ENCODE measurements around the gene LAMC1. TPM values are rescaled to one million over a fixed set of nuclear protein-coding genes. Genes with fewer than 3 reads are reported as not detected.

Gene LAMC1
- total RNA-seq, 4 donors from 2014 or later: 130 to 315 (median 214) TPM

GRCh38 chr1:183164340-183164739 lies 141.1 kb downstream of the LAMC1 start:
- Histone ChIP-seq H3K4me3 (no peak overlapping the region), H3K4me1 (no peaks in the 10 kb centered on the region), H3K27me3 (no peaks in the 10 kb centered on the region), H3K36me3 (no peaks in the 10 kb centered on the region), H3K9me3 (no peaks in the 10 kb centered on the region), H3K27ac (peak overlapping the region in 1 of 2 donors; percentile 52)
- DNase-seq: no peak
- TF ChIP-seq, protein P1, sequence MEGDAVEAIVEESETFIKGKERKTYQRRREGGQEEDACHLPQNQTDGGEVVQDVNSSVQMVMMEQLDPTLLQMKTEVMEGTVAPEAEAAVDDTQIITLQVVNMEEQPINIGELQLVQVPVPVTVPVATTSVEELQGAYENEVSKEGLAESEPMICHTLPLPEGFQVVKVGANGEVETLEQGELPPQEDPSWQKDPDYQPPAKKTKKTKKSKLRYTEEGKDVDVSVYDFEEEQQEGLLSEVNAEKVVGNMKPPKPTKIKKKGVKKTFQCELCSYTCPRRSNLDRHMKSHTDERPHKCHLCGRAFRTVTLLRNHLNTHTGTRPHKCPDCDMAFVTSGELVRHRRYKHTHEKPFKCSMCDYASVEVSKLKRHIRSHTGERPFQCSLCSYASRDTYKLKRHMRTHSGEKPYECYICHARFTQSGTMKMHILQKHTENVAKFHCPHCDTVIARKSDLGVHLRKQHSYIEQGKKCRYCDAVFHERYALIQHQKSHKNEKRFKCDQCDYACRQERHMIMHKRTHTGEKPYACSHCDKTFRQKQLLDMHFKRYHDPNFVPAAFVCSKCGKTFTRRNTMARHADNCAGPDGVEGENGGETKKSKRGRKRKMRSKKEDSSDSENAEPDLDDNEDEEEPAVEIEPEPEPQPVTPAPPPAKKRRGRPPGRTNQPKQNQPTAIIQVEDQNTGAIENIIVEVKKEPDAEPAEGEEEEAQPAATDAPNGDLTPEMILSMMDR (IDR thresholded peaks at IDR 0.05): no peak
- no peak for TF ChIP-seq POLR2A (IDR thresholded peaks at IDR 0.05)
- intact Hi-C loops (cut with DNase I; ENCODE audit: low total_unique reads): no loop called here

- TF ChIP-seq, protein P1 (IDR thresholded peaks at IDR 0.05): no peak
- TF ChIP-seq POLR2A (IDR thresholded peaks at IDR 0.05): no peak
Observed at GRCh38 chr1:183164963-183165362, 141.7 kb downstream of the LAMC1 start.

DNA sequence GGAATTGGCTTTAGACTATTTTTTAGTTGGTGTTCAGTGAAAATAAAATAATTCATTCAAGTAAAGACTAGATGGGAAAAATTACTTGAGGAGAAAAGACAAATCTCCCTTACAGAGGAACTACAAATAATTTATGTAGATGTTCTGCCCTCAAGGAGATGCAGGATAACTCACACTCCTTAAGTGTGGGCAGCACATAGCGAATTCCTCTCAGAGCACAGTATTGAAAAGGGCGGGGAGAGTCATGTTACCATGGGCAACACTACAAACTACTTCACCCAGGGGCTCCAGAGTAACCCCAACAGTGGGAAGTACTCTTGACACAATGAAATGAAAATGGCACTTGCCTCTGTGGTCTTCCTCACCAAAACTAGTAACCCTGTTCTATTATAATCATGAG lies 142.2 kb downstream of the LAMC1 start:
- Histone ChIP-seq H3K9me3 (no peaks in the 10 kb centered on the region), H3K4me1 (no peaks in the 10 kb centered on the region), H3K4me3 (no peak overlapping the region), H3K27me3 (no peaks in the 10 kb centered on the region), H3K27ac (peak overlapping the region in 1 of 2 donors; percentile 52), H3K36me3 (no peaks in the 10 kb centered on the region)
- no peak for DNase-seq
- TF ChIP-seq, protein P1 (IDR thresholded peaks at IDR 0.05): no peak
- intact Hi-C loops (cut with DNase I; ENCODE audit: low total_unique reads): no loop called here

More at GRCh38 chr1:183164963-183165362, 141.7 kb downstream of the LAMC1 start:
- H3K9me3 ChIP-seq: no peaks in the 10 kb centered on the region
- no peak overlapping the region for H3K4me3 ChIP-seq
- H3K4me1 ChIP-seq: no peaks in the 10 kb centered on the region
- no peak for DNase-seq
- H3K27ac ChIP-seq: peak overlapping the region in 1 of 2 donors; percentile 52
- no peaks in the 10 kb centered on the region for H3K27me3 ChIP-seq
- H3K36me3 ChIP-seq: no peaks in the 10 kb centered on the region
- intact Hi-C loops (cut with DNase I; ENCODE audit: low total_unique reads): no loop called here

DNA sequence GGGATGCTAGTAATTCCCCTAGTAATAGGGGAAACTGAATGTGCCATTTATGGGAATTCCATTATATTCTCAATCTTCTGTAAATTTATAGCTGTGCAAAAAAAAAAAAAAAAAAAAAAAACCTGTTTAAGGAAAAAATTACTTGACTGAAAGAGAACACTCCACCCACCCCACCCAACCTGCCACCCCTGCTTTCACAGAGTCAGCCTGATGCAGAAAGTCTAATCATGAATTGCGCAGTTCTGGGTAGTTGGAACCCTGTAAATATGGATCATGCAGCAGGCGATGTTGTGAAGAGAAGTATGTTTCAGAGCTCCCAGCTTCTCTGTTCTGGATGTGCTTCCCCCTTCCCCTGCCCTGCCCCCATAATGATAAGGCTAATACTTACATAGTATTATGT lies 143.2 kb downstream of the LAMC1 start:
- Histone ChIP-seq H3K4me1 (no peaks in the 10 kb centered on the region), H3K4me3 (no peak overlapping the region), H3K27ac (no peak overlapping the region), H3K27me3 (no peaks in the 10 kb centered on the region), H3K36me3 (no peaks in the 10 kb centered on the region), H3K9me3 (no peaks in the 10 kb centered on the region)
- intact Hi-C loops (cut with DNase I; ENCODE audit: low total_unique reads): no loop called here
- no peak for TF ChIP-seq POLR2A (IDR thresholded peaks at IDR 0.05)
- TF ChIP-seq, protein P1 (IDR thresholded peaks at IDR 0.05): no peak
- DNase-seq: no peak

GRCh38 chr1:183167676-183168075 lies 144.5 kb downstream of the LAMC1 start:
- Histone ChIP-seq H3K4me3 (no peak overlapping the region), H3K27me3 (no peaks in the 10 kb centered on the region), H3K36me3 (no peaks in the 10 kb centered on the region), H3K27ac (peak overlapping the region in 1 of 2 donors; percentile 38), H3K4me1 (no peaks in the 10 kb centered on the region), H3K9me3 (no peaks in the 10 kb centered on the region)
- DNase-seq: no peak
- intact Hi-C loops (cut with DNase I; ENCODE audit: low total_unique reads): no loop called here
- no peak for TF ChIP-seq POLR2A (IDR thresholded peaks at IDR 0.05)
- TF ChIP-seq, protein P1 (IDR thresholded peaks at IDR 0.05): no peak

Data from uterus (tissue), 4 donors.